Stimulated activated CD4-positive, alpha-beta T cell treated with anti-CD3 and anti-CD28 coated beads, Interleukin-4, amount 100 ng/mL, for 4 hours (primary cell): ENCODE data around the gene ADAMTS2.

ENCODE experiments used
- DNase-seq, 2 experiments: peaks; one replicate each; pipeline ENCODE4 v3.0.0-alpha.2; 2020

Gene ADAMTS2

DNA sequence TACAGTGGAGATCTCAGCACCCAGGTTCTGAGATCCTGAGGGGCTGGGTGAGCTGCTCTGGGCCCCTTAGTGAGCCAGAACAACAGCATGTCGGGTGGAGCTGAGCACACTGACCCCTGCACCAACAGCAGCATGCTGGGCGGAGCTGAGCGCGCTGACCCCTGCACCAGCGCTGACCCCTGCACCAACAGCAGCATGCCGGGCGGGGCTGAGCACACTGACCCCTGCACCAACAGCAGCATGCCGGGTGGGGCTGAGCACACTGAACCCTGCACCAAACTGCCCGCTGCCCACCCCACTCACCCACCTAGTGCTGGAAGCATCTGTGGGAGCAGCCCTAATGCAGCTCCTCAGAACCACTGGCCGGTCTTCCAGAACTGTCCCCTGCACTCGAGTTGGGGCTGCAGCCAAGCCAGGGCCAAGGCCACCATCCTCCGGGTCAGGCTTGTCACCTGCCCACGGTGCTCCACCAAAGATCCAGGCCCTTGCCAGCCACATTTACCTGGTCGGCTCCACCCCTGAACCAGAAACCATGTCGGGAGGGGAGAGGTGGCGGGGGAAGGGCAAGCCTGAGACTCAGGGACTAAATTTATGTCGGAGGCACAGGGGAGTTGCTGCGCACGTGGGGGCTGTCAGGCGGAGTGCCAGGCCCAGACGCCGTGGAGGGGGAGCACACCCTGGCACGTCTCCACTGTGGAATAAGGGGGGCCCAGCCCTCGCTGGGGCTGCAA, 80.3 kb downstream of the ADAMTS2 start:
- peak in 1 of 2 experiments; percentile 0 for DNase-seq

DNA sequence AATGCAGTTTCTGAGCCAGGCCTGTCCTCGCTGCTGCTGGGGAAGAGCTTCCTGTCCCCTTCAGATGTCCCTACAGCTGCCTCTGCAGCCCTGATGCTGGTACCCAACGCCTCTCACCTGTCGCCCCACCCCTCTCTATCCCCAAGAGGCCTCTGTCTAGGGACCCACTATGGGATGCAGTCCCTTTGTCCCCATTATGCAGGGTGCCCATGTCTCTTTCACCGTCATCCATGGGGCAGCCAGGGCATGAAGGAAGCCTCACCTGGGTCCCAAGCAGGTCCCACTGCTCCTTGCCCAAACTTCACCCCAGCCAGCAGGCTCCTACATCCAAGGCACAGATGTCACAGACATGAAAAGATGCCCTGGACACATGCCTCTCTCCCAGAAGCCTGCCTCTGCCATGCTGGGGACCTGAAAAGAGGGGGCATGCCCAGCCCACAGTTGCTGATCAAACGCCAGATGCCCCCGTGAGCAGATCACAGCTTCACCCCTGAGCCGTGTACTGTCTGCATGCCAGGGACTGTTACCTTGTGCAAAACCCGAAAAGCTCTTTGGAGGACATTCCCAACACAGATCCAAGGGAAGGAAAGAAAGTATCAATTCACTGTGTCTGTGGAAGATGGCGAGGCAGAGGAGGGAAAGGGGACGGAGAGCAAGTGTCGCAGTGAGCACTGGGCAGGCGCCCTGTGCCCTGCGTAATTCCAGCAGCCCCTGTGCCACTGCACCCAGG, 81.0 kb downstream of the ADAMTS2 start:
- DNase-seq = no peak

DNA sequence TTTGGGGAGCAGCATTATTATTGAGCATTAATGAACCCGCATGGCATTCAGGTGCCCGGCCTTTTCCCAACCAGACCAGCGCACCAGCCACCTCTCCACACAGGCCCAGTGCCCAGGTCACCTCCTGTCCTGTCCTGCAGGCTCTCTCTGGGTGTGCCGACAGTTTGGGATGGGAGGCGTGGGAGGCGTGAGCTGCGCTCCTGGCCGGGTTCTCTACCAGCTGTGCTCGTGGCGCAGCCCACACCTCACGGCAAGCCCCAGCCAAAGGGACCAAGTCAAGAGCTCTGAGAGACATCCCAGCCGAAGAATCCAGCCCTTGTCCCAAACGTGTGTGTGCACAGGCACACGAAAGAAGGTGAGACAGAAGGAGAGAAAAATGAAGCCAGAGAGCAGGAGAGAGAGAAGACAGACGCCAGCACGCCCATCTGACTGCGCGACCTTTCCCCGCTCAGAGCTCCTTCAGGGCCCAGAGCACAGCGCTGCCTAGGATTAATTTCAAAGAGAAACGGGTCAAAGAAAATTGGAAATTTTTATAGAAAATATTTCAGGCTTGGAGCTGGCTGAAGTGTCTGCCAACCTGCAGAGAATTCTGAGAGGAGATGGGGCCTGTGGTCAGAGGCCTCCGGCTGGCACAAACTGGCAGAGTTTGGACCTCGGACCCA, 81.7 kb downstream of the ADAMTS2 start:
- DNase-seq = no peak

DNA sequence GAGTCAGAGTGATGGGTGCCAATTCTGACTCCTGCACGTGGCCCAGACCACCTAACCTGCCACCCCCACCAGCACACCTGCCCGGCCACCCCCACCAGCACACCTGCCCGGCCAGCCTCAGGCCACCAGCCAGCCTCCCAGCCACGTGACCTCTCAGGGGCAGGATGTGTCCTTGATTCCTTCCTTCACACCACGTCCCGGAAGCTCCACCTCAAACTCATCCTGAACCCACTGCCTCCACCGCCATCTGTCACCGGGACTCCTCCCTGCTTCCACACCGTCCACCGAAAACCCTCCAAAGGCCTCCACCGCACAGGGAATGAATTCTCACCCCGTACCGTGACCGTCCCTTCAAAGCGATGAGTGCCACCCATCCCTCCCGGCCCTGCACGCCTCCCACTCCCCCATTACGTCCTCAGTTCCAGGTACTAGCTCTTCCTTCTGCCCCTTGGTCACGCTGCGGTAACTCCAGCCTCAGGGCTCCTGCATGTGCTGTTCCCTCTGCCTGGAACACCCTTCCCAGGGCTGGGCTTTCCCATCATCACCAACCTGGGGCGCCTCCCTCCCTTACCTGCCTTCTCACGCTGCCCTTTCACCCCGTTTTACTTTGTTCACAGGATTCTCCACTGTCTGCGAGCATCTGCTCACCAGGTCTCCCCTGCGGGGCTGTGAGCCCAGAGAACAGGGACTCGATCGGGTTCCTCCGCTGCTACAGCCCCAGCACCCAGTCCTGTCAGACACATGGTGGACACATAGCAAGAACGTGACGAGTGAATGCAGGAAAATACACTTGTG, 82.9 kb downstream of the ADAMTS2 start:
- no peak for DNase-seq

DNA sequence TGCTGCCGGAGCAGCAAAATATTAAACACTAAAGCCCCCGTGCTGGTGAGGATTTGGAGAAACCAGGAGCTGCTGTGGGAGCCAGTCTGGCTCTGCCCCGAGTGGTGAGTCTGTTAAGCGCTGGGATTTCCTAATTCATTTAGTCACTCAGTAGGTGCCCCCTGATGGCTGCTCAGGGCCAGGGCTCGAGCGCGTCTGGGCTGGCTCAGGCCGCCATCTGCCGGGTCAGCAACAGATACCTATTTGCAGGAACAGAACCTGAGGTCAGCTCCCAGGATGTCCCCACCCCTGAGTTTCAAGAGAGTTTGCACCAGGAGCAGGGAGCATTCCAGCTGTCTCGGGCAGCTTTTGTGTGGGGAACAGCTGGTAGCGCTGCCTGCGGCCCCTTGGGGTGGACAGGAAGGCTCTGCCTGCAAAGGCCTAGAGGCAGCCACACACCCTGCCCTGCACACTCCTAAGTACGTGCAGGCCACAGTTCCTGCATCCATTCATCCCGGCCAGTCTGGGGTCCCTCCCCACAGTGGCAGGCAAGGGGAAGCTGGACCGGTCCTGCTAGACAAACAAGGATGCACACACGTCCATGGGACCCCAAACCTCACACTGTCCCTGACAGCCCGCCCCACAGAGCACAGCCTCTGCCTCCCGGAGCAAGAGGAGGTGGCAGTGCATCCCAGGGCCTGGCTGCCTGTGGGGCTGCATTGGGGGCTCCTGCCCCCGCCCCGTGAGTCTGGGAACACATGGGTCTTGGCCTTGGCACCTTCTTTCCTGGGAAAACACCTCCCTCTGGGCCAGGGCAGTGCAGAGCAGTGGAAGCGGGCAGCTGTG, 83.7 kb downstream of the ADAMTS2 start:
- no peak for DNase-seq

DNA sequence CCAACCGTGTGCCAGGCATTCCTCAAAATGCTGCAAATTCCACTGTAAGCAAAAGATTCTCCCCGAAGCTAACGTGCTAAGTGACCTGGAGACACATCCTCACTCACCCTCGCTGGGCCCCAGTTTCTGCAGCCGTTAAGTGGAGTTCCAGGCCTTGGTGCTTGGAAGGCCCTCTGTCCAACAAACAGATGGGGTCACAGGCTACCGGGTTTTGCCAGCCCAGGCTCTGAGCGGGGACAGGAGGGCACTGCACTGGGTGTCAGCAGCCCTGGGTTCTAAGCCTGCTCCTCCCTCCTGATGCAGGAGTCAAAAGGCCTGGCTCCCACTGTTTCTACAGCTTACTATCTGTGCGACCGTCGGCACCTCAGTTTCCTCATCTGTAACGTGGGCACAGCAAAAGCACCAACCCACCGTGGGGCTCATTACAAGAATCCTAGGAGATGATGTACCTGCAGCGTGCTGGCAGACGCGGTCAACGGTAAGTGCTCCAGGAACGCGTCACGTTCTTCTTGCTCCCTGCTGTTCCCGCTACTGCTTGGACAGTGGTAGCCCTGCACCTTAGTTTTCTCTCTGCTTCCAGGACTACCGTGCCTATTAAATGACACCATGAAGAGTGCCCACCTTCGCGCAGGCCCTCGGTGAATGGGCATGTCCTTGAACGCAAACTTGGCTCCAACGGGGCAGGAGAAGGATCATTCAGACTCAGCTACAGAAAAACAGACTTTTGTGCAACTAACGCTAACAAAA, 84.8 kb downstream of the ADAMTS2 start:
- DNase-seq = no peak

DNA sequence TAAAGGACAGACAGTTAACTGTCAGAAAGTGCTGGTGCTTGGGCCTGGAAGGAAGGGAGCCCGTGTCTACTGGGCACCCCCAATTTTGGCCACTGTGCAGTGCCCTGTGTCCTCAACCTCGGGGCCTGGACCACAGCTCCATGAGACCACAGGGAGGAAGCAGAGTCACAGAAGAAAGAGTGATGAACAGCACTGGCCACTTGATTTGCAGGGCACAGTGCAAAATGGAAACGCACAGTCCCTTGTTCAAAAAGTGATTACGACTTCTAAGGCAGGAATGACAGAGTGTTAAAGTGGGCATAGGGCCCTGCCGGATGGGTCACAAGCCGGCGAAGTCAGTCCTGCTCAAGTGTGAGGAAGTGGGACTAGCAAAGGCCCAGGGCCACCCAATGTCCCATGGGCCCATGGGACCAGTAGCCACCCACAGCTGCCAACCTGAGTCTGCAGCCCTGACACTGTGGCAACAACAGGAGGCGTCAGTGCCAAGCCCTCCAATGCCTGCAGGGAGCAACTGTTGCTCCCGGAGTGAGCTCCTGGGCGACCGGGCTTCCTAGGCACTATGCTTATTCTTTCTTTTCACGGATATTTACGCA, 85.4 kb downstream of the ADAMTS2 start:
- no peak for DNase-seq

DNA sequence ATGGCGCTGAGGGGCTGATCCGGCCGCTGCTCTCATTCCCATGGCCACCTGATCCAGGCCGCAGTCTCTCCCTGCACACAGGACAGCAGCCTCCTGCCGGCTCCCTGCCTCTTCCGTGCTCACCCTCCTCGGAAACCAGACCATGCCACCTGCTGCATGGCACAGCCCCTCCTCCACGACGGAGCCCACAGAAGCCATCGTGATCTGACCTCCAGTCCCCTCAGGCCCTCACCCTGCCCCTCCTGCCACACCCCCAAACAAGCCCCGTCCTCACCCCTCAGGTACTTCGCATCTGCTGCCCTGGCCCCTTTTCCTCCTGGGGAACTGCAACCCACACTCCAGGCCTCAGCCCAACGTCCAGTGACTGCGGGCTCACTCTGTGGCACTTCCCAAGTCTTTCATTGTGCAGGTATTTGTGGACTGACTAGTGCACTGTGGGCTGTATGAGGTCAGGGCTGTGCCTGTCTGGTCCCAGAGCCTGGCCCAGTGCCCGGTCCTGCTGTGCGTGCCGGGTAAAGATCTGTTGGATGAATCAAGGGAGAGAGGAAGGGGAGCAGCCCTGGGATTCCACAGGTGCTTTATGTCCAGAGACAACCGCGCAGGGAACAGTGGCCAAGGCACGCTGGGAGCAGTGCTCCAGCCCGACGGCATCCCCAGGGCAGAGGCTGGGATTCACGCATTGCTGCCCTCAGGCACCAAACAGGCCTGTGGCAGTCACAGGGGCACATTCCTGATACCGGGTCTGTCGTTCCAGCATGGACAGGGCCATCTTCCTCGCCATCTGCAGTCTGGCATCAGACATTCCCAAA, 86.1 kb downstream of the ADAMTS2 start:
- no peak for DNase-seq

DNA sequence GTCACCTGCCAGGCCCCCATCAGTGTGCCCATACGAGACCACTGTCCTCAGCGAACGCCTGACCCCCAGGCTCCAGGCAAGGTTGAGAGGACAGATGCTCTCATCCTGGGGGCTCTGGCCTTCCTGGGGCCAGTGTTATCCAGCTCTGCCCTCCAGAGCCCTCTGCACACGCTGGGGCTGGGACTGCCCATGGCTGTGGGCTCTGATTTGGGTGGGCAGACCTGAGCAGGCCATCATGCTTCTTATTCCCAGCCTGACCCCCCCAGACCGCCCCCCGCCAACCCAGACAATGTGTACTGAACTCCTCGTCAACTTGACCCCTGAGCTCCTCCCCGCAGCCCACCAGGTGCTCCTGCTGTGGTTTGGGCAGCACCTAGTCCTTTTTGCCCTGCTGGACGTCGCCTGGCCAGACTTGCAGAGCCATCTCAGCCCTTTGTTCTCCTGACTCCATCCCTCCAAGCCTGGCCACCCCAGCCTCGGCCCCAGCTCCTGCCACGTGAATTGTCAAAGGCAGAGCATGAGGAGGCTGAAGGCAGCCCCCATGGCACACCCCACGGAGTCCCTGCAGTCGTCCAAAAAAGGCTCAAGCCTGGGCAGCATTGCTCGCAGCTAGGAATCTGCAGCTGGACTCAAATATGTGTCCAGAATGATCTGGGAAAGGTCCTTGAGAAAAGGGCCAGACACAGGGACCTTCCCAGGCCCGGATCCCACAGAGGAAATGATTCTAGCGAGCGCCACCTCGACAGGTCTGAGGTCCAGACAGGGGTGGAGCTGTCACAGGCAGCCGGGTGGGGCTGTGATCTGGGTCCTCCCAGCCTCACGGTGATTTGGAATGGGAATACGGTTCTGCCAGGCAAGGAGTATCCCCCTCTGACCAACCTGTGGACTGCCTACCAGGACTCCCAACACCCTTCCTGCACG, 87.0 kb downstream of the ADAMTS2 start:
- no peak for DNase-seq

DNA sequence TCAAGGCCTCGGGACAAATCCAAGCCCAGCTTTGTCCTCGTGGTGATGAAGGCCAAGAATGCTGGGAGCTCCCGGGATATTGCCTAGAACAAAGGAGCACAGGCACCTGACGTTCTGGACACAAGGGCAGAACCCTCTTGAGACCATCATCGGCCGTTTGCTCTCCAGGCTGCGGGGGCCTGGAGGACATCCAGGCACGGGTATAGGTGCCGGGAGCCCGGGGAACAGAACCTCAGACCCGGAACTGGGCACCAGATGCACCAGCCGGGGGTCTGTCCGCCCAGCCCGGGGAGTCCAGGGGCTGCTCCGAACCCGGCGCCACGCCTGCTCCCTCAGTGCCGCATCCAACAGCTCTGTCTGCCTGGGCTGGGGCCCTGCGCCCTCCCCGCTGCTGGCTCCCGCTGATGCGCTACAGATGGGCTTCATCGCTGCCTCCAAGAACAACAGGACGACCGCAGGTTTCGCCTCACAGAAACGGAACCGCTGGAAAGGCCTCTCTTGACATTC, 88.0 kb downstream of the ADAMTS2 start:
- DNase-seq = no peak

DNA sequence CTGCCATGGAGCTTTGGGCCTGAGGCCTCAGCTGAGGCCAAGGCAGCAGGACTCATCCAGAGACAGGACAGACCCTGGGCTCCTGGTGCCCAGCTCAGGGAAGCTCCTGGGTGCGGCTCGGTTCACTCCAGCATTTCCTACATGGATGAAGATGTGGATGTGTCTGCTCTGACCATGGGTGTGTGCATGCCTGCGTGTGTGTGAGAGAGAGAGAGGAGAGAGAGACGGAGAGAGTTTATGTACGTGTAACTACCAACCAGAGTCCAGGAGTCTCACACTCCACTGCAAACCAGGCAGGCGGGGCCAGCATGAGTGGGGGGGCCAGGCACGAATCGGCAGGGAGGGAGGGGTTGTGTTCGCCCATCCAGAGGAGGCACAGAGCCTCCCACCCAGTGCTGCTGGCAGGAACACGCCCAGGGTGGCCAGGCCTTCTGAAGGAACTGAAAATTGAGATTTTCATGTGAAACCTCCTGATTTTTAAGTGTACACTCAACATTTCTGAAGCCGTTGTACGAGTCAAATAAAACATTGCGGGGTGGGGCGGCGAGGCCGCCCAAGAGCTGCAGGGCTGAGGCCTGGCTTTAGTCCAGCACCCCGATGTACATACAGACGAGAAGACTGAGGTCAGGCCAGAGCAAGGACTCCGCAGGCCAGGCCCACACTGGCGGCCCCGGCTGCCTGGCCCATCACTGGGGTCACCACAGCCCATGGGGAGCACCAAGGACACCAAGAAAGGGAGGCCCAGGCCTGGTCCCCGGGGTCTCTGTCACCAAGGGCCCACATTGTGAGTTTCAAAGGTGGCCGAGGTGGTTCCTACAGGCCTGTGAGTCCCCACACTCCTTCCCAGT, 88.7 kb downstream of the ADAMTS2 start:
- no peak for DNase-seq

DNA sequence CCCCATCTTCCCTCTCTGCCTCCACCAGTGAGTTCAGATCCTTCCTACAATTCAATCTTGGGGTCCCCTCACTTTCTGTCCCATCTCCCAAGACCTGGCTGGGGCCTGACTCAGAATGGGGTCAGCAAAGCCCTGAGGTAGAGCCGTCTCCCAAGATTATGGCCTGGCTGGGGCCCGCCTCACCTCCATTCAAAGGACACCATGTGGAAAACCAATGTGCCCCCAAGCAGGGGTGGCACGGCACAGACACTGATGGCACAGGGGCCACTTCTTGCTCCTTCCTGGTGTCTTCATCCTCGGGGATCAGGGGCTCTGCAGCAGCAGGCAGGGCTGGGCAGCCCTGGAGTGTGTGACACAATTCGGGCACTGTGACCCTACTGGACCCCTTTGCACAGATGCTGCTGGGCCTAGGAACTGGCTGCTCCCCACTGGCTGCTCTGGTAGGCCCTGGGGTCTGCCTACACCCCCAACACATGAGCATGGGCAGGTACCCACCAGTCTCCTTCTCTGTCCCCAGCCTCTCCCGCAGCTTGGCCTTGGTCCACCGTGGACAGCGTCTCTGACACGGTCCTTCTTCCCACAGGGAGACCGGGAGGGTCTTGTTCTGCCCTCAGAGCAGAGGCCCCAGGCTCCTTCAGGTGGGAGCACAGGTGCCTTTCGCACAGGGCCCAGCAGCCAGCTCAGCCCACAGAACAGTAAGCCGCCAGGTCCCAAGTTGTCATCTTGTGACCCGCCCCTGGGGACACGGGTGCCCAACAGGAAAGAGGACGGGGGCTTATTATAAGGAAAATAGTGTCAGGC, 89.5 kb downstream of the ADAMTS2 start:
- DNase-seq = no peak

DNA sequence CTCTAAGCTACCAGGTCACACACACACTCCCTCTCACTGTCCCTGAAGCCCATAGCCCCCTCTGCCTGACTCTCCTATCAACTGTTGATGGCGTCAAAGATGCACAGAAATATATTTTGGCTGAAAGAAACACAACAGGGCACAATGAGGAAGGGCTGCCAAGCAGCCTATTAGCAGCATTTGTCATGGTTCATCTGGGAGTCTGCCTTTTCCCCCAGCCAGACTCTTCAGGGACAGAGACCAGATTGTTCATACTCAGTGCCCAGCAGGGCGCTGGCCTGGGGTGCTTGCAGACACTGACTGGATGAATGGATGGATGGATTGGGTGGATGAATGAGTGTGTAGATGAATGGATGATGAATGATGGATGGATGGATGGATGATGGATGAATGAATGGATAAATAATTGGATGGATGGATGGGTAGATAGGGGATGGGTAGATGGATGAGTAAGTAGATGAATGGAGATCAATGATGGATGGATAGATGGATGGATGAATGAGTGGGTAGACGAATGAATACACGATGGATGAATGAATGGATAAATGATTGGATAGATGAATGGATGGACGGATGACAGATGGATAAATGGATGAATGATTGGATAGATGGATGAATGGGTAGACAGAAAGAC, 90.5 kb downstream of the ADAMTS2 start:
- no peak for DNase-seq

DNA sequence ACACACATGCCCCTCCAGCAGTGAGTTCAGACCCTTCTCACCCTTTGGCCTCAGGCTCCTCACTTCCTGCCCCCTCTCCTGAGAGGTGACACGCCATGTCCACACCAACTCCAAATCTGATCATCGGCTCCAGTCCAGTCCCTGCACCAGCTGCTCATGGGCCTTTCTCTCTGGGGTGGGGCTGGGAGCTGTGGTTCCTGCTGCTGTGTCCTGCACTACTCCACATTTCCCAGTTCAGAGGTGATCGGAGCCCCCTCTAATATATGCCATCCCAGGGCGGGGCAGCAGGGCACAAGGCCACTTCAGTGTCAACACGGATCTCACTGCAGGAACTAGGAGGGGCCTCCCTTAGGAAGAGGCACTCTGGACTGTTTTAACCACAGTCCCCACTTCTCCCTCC, 91.5 kb downstream of the ADAMTS2 start:
- no peak for DNase-seq

DNA sequence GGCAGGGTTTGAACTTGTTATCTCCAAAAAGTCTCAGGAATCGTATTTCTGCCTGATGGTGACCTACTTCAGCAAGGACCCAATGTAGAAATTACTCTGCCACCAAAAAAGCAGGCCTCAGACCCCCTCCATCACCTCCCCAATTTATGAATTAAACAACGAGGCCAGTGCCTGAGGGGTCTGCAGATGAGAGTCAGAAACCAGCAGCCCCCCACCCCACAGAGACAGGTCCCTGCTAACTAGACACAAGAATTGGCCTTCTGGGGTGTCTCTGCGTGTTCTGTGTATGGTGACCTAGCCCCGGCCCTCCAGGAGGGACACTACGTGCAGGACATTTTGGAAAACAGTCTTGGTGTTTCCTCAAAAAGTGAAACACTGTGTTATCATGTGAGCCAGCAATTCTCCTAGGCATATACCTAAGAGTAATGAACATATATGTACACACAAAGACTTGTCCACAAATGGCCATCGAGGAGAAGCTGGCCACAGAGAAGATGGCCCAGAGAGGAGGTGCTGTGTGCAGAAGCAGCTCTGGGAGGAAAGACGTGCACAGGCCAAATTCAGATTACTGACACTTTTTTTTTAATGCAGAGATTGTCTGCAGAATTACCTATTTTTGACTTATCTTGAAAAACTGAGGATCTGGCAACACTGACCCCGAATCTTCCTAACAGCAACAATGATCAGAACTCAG, 93.8 kb downstream of the ADAMTS2 start:
- no peak for DNase-seq
